ENCODE results near the gene C6orf136. TPM values are rescaled to one million over a fixed set of nuclear protein-coding genes. Genes with fewer than 3 reads are reported as not detected.

The C6orf136 gene
- total and polyA plus RNA-seq, 9 of the 15 experiments (the other 6 are each of a cell fraction or from before 2014, with no cell fraction given) = 14.1 to 63.1 (median 18.4) TPM

DNA sequence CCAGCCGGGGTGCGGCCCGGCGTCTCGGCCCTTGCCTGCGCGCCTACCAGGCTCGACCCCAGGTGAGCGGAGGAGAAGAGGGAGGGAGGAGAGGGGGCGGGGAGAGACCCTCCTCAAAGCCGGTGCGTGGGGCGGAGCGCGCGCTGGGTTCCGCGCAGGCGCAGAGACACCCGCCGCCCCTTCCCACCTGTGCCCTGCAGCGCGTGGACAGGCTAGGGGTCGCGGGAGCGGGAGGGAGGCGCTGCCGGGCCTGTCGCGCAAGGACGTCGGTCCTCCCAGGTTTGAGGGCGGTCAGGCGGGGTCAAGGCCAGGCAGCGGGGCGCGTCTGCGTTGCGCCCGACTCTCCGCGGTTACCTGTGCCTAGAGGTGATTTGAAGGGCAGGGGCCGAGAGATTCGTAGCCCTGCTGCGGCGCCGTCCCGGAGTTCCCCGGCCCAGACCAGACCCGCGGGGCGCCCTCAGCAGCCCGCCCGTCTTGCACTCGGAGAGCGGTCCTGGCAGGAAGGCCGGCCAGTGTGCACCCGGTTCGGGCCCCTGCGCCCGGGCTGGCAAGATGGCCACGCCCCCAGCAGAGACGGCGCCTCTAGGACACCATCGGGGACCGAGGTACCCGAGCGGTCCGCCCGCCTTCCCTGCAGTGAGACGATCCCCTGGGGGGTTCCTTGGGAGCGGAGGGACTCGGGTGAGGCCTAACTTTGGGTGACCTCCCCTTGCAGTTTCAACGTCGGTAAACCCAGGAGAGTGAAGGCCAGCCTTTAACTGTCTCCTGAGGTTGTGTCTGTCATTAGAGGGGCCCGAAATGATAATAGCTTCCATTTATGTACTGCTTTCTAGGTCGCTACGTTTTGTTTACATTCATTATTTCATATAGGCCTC lies 546 bp downstream of the C6orf136 start (continued):
- TF ChIP-seq, protein P1, sequence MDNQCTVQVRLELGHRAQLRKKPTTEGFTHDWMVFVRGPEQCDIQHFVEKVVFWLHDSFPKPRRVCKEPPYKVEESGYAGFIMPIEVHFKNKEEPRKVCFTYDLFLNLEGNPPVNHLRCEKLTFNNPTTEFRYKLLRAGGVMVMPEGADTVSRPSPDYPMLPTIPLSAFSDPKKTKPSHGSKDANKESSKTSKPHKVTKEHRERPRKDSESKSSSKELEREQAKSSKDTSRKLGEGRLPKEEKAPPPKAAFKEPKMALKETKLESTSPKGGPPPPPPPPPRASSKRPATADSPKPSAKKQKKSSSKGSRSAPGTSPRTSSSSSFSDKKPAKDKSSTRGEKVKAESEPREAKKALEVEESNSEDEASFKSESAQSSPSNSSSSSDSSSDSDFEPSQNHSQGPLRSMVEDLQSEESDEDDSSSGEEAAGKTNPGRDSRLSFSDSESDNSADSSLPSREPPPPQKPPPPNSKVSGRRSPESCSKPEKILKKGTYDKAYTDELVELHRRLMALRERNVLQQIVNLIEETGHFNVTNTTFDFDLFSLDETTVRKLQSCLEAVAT (IDR thresholded peaks at IDR 0.05) = peak in 1 of 2 experiments; percentile 19; a peak in 1 of 4 replicates
- TF ChIP-seq TCFL5 (CRISPR knock-in tag; conservative IDR thresholded peaks at IDR 0.05) = 0 out of 2 replicates have a peak, but pooled peaks have one; percentile 11
- TF ChIP-seq RBFOX2 (IDR thresholded peaks at IDR 0.05; ENCODE audit: low read depth, low read length) = peak; percentile 89
- TF ChIP-seq ELF4 (CRISPR knock-in tag; IDR thresholded peaks at IDR 0.05) = no peak
- no peak for TF ChIP-seq ZNF197 (CRISPR knock-in tag; IDR thresholded peaks at IDR 0.05; ENCODE audit: low read depth)
- TF ChIP-seq CHCHD3 (CRISPR knock-in tag; IDR thresholded peaks at IDR 0.05) = no peak
- TF ChIP-seq TCF7 (IDR thresholded peaks at IDR 0.05; ENCODE audit: borderline replicate concordance) = 0 out of 2 replicates have a peak, but pooled peaks have one; percentile 31
- no peak for TF ChIP-seq ZZZ3 (IDR thresholded peaks at IDR 0.05)
- TF ChIP-seq, protein P2, sequence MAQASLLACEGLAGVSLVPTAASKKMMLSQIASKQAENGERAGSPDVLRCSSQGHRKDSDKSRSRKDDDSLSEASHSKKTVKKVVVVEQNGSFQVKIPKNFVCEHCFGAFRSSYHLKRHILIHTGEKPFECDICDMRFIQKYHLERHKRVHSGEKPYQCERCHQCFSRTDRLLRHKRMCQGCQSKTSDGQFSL (CRISPR knock-in tag; IDR thresholded peaks at IDR 0.05) = 0 out of 2 replicates have a peak, but pooled peaks have one; percentile 24
- TF ChIP-seq, protein P2 (tag; IDR thresholded peaks at IDR 0.05) = no peak
- TF ChIP-seq ZNF512 (tag; IDR thresholded peaks at IDR 0.05) = no peak
- TF ChIP-seq ID3 (CRISPR knock-in tag; IDR thresholded peaks at IDR 0.05) = no peak
- peak; percentile 54; the same call in 1 of the 2 replicates for TF ChIP-seq ID3 (tag; IDR thresholded peaks at IDR 0.05)
- TF ChIP-seq, protein P3, sequence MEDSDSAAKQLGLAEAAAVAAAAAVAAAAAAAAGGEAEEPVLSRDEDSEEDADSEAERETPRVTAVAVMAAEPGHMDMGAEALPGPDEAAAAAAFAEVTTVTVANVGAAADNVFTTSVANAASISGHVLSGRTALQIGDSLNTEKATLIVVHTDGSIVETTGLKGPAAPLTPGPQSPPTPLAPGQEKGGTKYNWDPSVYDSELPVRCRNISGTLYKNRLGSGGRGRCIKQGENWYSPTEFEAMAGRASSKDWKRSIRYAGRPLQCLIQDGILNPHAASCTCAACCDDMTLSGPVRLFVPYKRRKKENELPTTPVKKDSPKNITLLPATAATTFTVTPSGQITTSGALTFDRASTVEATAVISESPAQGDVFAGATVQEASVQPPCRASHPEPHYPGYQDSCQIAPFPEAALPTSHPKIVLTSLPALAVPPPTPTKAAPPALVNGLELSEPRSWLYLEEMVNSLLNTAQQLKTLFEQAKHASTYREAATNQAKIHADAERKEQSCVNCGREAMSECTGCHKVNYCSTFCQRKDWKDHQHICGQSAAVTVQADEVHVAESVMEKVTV (CRISPR knock-in tag; IDR thresholded peaks at IDR 0.05) = 0 out of 2 replicates have a peak, but pooled peaks have one; percentile 4
- 0 out of 2 replicates have a peak, but pooled peaks have one; percentile 46 for TF ChIP-seq PTBP1 (IDR thresholded peaks at IDR 0.05; ENCODE audit: low read depth, low read length)
- no peak for TF ChIP-seq MTA2 (IDR thresholded peaks at IDR 0.05; ENCODE audit: low read depth)
- TF ChIP-seq ZNF140 (CRISPR knock-in tag; IDR thresholded peaks at IDR 0.05) = no peak
- no peak; the same call in 1 of the 2 replicates for TF ChIP-seq FOSL1 (tag; conservative IDR thresholded peaks at IDR 0.05)
- TF ChIP-seq SNAPC5 (CRISPR knock-in tag; IDR thresholded peaks at IDR 0.05) = no peak
- peak; percentile 38; the same call in 1 of the 2 replicates for TF ChIP-seq CAMTA2 (CRISPR knock-in tag; conservative IDR thresholded peaks at IDR 0.05)
- peak; percentile 40; the same call in 1 of the 2 replicates for TF ChIP-seq TAF7 (tag; IDR thresholded peaks at IDR 0.05)

Measured in K562 (cell line).